HepG2 (cell line): ENCODE data around the gene PCSK7. TPM values are rescaled to one million over a fixed set of nuclear protein-coding genes. Genes with fewer than 3 reads are reported as not detected.

Source experiments
- ATAC-seq: fragments of 200-7000 bp; cut with Tn5 transposase; 3 replicates; pipeline ENCODE4 v1.9.1; 2020; ENCODE audit warnings: mild to moderate bottlenecking, moderate library complexity
- BruUV-seq: library from RNA; stranded (reverse); fragments of 400-500 nt; replicated peaks from 2 replicates; lab custom pipeline; 2021; lab: Mats Ljungman, UMichigan
- CTCF ChIA-PET: fragments of 300-600 bp; formaldehyde crosslinking; extraction: SDS; loops from one replicate; lab custom pipeline; 2021; ENCODE audit warnings: low total read pairs, inconsistent platforms, low intra/inter-chr PET ratio; lab: Yijun Ruan, JAX
- POLR2A ChIA-PET: fragments of 350-600 bp; sonication (Branson Sonifier 250); formaldehyde crosslinking; loops from one replicate; lab custom pipeline; 2020; ENCODE audit warnings: antibody characterized with exemption, inconsistent platforms; lab: Yijun Ruan, JAX
- DNase-seq: peaks from one replicate; pipeline ENCODE4 v3.0.0-alpha.2; 2015; ENCODE audit warnings: low spot score
- FAIRE-seq: peaks from 3 replicates; lab custom pipeline; 2011; peaks lifted over from hg19 to GRCh38; lab: Jason Lieb, UNC
- H2AFZ ChIP-seq: one replicate; pipeline ENCODE4 v1.6.1; 2011; ENCODE audit warnings: low read length, inconsistent platforms
- H3K27ac ChIP-seq: fragments of 300-600 bp; 3 replicates; pipeline ENCODE4 v1.8.0; 2011; ENCODE audit warnings: mixed run types, mild to moderate bottlenecking, mixed read lengths, low read length, inconsistent platforms; ENCODE audit not compliant: insufficient read depth; ENCODE audit errors: extremely low read length
- H3K27me3 ChIP-seq, 2 experiments: fragments of 200-600 bp in 1 of 2; 2 replicates in 1 of 2; 3 replicates in 1 of 2; pipeline versions ENCODE4 v1.6.0 to v1.8.0; 2011; ENCODE audit warnings: low read length in 2 of 2, mild to moderate bottlenecking in 2 of 2, moderate library complexity in 2 of 2, inconsistent platforms in 1 of 2; ENCODE audit not compliant: insufficient read depth in 2 of 2, control insufficient read depth in 1 of 2
- H3K36me3 ChIP-seq, 2 experiments: fragments of 200-600 bp in 1 of 2; replicated peaks in 1 of 2; 2 replicates in 1 of 2; 3 replicates in 1 of 2; pipeline versions ENCODE4 v1.5.1 to v1.8.0; 2011; ENCODE audit warnings: low read length in 2 of 2, inconsistent platforms in 1 of 2; ENCODE audit not compliant: insufficient read depth in 2 of 2, control insufficient read depth in 1 of 2
- H3K4me1 ChIP-seq: 2 replicates; pipeline ENCODE4 v1.5.1; 2012; ENCODE audit warnings: low read length, inconsistent platforms; ENCODE audit not compliant: insufficient read depth
- H3K4me2 ChIP-seq: 2 replicates; pipeline ENCODE4 v1.6.0; 2011; ENCODE audit warnings: low read depth, low read length, inconsistent platforms
- H3K4me3 ChIP-seq, 3 experiments: fragments of 200-600 bp in 1 of 3; sonication (generic), shearing (Covaris generic) in 1 of 3; replicated peaks in 1 of 3; 2 replicates each; pipeline ENCODE4 v1.5.1; 2011 to 2016; ENCODE audit warnings: low read length in 3 of 3, inconsistent platforms in 2 of 3, low read depth in 2 of 3, mild to moderate bottlenecking in 2 of 3, control low read depth in 1 of 3, mixed read lengths in 1 of 3; ENCODE audit not compliant: insufficient read depth in 1 of 3
- H3K79me2 ChIP-seq: one replicate; pipeline ENCODE4 v1.6.1; 2011; ENCODE audit warnings: low read length, inconsistent platforms; ENCODE audit not compliant: insufficient read depth
- H3K9ac ChIP-seq: 2 replicates; pipeline ENCODE4 v1.6.0; 2011; ENCODE audit warnings: mild to moderate bottlenecking, low read depth, low read length, inconsistent platforms; ENCODE audit not compliant: insufficient read depth
- H3K9me3 ChIP-seq: 2 replicates; pipeline ENCODE4 v1.5.1; 2012; ENCODE audit warnings: mild to moderate bottlenecking, low read length
- H4K20me1 ChIP-seq: 2 replicates; pipeline ENCODE4 v1.6.0; 2011; ENCODE audit warnings: inconsistent platforms, mild to moderate bottlenecking, low read length, moderate library complexity; ENCODE audit not compliant: insufficient read depth
- MAFG ChIP-seq: sonication (generic); formaldehyde crosslinking; IDR thresholded peaks from 2 replicates; pipeline ENCODE4 v1.5.1; 2020; ENCODE audit warnings: mild to moderate bottlenecking, missing genetic modification reagents
- MLX ChIP-seq: IDR thresholded peaks from 2 replicates; pipeline ENCODE4 v1.6.1; 2016
- POLR2G ChIP-seq: fragments of 200-400 bp; formaldehyde crosslinking; IDR thresholded peaks from 2 replicates; pipeline ENCODE4 v1.6.1; 2018; ENCODE audit warnings: mild to moderate bottlenecking, low read depth, low read length, moderate library complexity
- SNAI1 ChIP-seq: sonication (generic); formaldehyde crosslinking; IDR thresholded peaks from 2 replicates; pipeline ENCODE4 v1.5.0; 2020; ENCODE audit warnings: mild to moderate bottlenecking, missing genetic modification reagents, borderline replicate concordance
- SNRNP70 ChIP-seq: fragments of 200-400 bp; formaldehyde crosslinking; IDR thresholded peaks from 2 replicates; pipeline ENCODE4 v1.6.1; 2017; ENCODE audit warnings: mild to moderate bottlenecking, low read depth, low read length, moderate library complexity
- TP53 ChIP-seq: sonication (generic); formaldehyde crosslinking; conservative IDR thresholded peaks from 2 replicates; pipeline ENCODE4 v1.4.0; 2020; ENCODE audit warnings: missing genetic modification reagents
- ZBTB7A ChIP-seq: sonication (generic); formaldehyde crosslinking; IDR thresholded peaks from 2 replicates; pipeline ENCODE4 v1.8.0; 2022; ENCODE audit warnings: mild to moderate bottlenecking, missing genetic modification reagents
- ZFY ChIP-seq: sonication (generic); formaldehyde crosslinking; IDR thresholded peaks from 2 replicates; pipeline ENCODE4 v1.4.0; 2020; ENCODE audit warnings: missing genetic modification reagents
- ZNF101 ChIP-seq: sonication (generic); formaldehyde crosslinking; IDR thresholded peaks from 2 replicates; pipeline ENCODE4 v1.4.0; 2020; ENCODE audit warnings: mild to moderate bottlenecking, low read depth, missing genetic modification reagents, borderline replicate concordance
- ZNF276 ChIP-seq: sonication (generic); formaldehyde crosslinking; IDR thresholded peaks from 2 replicates; pipeline ENCODE4 v1.4.0; 2020; ENCODE audit warnings: mild to moderate bottlenecking, low read depth, missing genetic modification reagents
- ZNF414 ChIP-seq: sonication (generic); formaldehyde crosslinking; IDR thresholded peaks from 2 replicates; pipeline ENCODE4 v1.5.0; 2020; ENCODE audit warnings: missing genetic modification reagents
- WGBS: methylation state at CpG from one replicate; pipeline ENCODE4 v1.1.6; 2017; ENCODE audit warnings: low lambda C conversion rate; 5-methylcytosine and 5-hydroxymethylcytosine counted together
- in situ Hi-C: cut with HindIII; loops from 2 replicates; pipeline ENCODE4 v1.10.0; 2017; ENCODE audit warnings: low pct_unique_long_range_greater_than_20kb; ENCODE audit not compliant: extremely low pct_ligation_motif_present
- intact Hi-C: fragments of 100-400 bp; cut with micrococcal nuclease; formaldehyde crosslinking; loops from one replicate; pipeline ENCODE4 v1.10.0; 2022; ENCODE audit not compliant: unreplicated experiment
- polyA plus RNA-seq, 8 experiments: library from polyadenylated mRNA; depleted of rRNA in 3 of 8; stranded (reverse) in 7 of 8; unstranded in 1 of 8; fragments of >200 nt; fragmentation: Illumina TruSeq in 4 of 8; extraction: Trizol in 4 of 8; gene quantifications; 2 replicates each; pipeline versions ENCODE4 v1.2.1 to v1.2.3, GENCODE V29; 2011 to 2016; ENCODE audit warnings: low read depth in 4 of 8, missing spikeins in 1 of 8, mixed read lengths in 1 of 8; ENCODE audit not compliant: insufficient read depth in 1 of 8
- total RNA-seq, 5 experiments: library from RNA; depleted of rRNA; stranded (reverse); fragments of >200 nt; fragmentation: Illumina TruSeq; extraction: Trizol; gene quantifications; 2 replicates each; pipeline ENCODE4 v1.2.3, GENCODE V29; 2016; ENCODE audit warnings: low read depth in 1 of 5

The PCSK7 gene
- total and polyA plus RNA-seq, 2 of the 13 experiments (the other 11 are each of a cell fraction or from before 2014, with no cell fraction given): 13.4 to 13.8 TPM

- Histone ChIP-seq H3K27me3 (no peaks in the 10 kb centered on the region), H3K4me2 (no peak overlapping the region), H3K36me3 (peaks cover 2 to 9% of the 10 kb centered on the region in 2 experiments; a peak in 1 of 5 replicates), H4K20me1 (no peaks in the 10 kb centered on the region), H3K27ac (no peak overlapping the region), H3K9me3 (no peaks in the 10 kb centered on the region), H3K4me3 (no peak overlapping the region), H3K4me1 (peaks cover 32% of the 10 kb centered on the region), H3K79me2 (peaks cover 3% of the 10 kb centered on the region), H3K9ac (no peak overlapping the region), H2AFZ (no peak overlapping the region)
- CTCF ChIA-PET: interaction anchor here (3.0 kb wide), 1 partner anchor 47 kb away, joined by 32 read pairs; no protein-coding TSS in a partner anchor
- ATAC-seq: no peak
- no TSS peak for BruUV-seq
- TF ChIP-seq ZFY (CRISPR knock-in tag) (no peak), ZNF414 (CRISPR knock-in tag) (no peak), ZBTB7A (CRISPR knock-in tag) (no peak), POLR2G (no peak), SNRNP70 (no peak), ZNF276 (CRISPR knock-in tag) (no peak), SNAI1 (CRISPR knock-in tag) (no peak), TP53 (no peak), ZNF101 (CRISPR knock-in tag) (no peak), MAFG (CRISPR knock-in tag) (no peak), MLX (CRISPR knock-in tag) (no peak)
- POLR2A ChIA-PET: no interaction called here
- in situ Hi-C loops (no loop called here), intact Hi-C loops (loop anchor here (10.0 kb wide), 1 partner anchor 123 kb away; no protein-coding TSS in a partner anchor)
- FAIRE-seq: no peak
- DNase-seq: no peak
- WGBS: 95% methylated on average over 11 of the region's 11 CpGs
These were observed 3.8 kb downstream of the PCSK7 start for GRCh38 chr11:117228091-117228490.
